HK-2 (cell line): ENCODE measurements around the gene PAM.
"Not testable (repeated sequence)": the region's sequence is repeated elsewhere in the genome, so short reads cannot be mapped to it uniquely, and the experiment has no call there.

Experiments used
- DNase-seq: peaks from one replicate; pipeline ENCODE4 v3.0.0-alpha.2; 2018; ENCODE audit not compliant: unreplicated experiment

PAM gene

DNA sequence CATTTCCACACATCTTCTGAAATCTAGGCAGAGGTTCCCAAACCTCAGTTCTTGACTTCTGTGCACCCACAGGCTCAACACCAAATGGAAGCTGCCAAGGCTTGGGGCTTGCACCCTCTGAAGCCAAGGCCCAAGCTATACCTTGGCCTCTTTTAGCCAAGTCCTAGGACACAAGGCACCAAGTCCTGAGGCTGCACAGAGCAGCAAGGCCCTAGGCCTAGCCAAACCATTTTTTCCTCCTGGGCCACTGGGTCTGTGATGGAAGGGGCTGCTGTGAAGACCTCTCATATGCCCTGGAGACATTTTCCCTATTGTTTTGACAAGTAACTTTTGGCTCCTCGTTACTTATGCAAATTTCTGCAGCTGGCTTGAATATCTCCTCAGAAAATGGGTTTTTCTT lies 244.5 kb downstream of the PAM start:
- DNase-seq, result not testable (repeated sequence)

- no peak for DNase-seq
Observed at GRCh38 chr5:103000089-103000488, 245.0 kb downstream of the PAM start.

- DNase-seq, result no peak
Observed at GRCh38 chr5:103003872-103004271, 248.8 kb downstream of the PAM start.

DNA sequence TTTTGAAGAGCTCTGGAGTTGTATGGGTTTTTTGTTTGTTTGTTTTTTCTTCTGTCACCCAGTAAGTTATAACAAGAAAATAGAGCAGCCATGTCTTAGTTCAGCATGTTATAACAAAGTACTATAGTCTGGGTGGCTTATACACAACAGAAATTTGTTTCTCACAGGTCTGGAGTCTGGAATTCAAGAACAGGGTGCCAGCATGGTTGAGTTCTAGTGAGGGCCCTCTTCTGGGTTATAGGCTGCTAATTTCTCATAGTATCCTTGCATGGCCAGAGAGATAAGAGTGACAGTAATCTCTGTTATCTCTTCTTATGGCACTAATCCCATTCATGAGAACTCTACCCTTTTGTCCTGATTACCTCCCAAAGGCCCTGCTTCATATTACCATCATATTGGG lies 250.2 kb downstream of the PAM start:
- DNase-seq, result no peak

GRCh38 chr5:103006921-103007320 lies 251.8 kb downstream of the PAM start:
- no peak for DNase-seq

- DNase-seq, result no peak
Observed at GRCh38 chr5:103010168-103010567, 255.1 kb downstream of the PAM start.

DNA sequence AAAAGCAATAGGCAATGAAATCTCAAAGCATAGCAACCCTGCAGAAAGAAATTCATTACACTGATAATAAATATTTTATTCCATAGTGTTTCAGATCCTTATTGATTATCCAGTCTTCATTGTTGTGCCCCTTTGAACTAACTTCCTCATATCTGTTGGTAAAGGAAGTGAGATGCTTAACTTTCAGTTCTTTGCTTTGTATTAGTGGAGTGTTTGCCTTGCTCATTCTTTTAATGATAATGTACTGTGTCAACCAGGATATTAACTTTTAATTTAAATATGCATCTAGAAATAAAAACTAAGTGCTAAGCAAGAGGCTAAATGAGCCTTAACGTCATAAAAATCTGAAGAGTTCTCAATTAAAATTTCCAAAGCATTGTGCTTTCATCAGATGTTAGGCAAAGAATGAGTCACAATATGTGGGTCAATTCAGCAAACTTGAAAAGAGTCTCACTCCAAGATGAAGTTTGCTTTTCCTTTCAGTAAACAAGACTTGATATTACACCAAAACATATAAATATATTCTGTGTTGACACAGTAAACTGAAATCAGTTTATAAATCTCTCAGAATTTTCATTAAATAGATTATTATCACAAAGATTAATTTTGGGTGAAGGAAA lies 258.9 kb downstream of the PAM start:
- DNase-seq, result no peak

- no peak for DNase-seq
Observed at GRCh38 chr5:103014983-103015382, 259.9 kb downstream of the PAM start.

GRCh38 chr5:103016167-103016566 lies 261.1 kb downstream of the PAM start:
- no peak for DNase-seq

DNA sequence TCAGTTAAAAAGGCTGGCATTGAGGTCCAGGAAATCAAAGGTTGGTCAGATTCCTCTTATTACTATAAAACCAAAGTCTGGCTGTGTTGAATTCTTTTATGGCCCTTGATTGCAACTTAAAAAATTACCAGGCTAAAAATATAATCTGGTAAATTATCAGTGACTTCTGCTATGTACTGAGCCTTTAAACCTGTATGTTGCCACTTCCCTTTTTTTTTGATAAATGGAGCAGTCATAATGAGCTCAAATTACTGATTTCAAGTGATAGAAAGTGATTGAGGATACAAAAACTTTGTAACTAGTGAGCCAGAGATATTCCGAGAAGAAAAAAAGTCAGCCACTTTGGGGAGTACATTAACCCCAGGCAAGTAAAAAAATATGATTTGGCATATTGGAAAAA lies 264.7 kb downstream of the PAM start:
- no peak for DNase-seq

DNA sequence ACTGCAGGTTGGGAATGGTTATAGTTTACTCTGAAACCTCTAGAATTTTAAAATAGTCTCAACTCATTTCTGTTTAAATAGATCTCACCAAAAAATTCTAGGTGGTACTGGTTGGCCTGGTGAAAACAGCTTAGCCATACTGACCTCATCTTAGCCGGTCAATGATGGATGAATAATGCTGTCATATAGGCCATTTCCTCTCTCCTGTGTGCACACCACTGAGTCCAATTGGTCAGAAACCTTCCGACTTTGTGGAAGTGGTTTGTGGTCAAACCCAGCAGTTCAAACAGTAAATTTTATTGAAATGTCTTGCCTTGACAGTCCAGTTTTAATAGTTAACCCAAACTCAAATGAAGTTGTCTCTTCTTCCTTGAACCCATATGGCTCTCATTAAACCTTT lies 266.2 kb downstream of the PAM start:
- peak; percentile 38 for DNase-seq

DNA sequence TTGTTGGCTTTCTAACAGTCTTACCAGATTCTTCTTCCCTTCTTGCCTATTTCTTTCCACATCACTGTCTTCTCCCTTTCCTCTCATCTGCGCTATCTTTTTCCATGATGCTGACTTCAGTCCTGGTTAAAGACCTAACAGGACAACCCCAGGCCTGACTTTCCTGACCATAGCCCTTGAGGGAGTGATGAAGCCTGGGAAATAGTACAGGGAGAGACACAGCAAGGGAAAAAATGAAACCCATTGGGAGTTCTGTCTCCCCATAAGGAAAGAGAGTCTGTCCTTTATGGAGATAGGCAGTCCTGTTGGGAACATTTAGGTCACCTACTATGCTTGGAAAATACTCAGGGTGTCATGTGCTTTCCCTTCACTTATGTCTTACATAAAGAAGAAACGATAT lies 272.2 kb downstream of the PAM start:
- no peak for DNase-seq

DNA sequence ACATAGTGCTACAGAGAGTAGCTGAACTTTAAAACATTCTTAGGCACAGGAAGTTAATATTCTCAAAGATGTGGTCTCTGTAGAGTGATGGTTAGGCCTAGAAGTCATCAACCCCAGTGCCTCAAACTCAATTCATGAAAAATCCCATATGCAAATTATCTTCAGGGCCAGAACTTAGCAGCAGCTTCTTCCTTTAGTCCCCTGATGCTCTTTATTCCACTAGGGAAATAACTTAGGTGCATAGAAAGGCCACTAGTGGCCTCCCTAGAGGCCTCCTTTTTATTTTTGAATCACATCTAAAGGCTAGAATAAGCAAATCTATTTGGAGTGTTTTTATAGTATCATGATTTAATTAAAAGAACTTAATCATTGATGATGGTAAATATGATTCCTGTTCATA lies 276.5 kb downstream of the PAM start:
- no peak for DNase-seq

DNA sequence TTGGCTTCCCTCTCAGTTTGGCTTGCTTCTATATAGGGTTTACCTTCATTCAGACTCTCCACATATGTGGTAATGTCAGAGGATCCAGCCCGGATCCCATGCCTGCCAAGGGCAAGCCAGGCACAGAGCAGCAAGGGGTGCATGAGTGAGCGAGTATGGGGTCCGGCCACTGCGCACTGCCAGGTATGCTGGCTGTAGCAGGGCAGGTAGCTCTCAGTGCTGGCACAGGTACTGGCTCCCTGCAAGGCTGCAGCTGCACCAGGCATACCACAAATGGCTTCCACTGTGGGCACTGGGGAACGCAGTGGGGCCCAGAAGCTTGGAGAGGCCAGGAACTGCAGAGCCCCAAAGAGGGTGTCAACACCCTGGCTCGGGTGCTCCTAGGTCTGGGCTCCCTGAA lies 278.6 kb downstream of the PAM start:
- no peak for DNase-seq

GRCh38 chr5:103034662-103035392 lies 279.7 kb downstream of the PAM start:
- DNase-seq, result no peak

DNA sequence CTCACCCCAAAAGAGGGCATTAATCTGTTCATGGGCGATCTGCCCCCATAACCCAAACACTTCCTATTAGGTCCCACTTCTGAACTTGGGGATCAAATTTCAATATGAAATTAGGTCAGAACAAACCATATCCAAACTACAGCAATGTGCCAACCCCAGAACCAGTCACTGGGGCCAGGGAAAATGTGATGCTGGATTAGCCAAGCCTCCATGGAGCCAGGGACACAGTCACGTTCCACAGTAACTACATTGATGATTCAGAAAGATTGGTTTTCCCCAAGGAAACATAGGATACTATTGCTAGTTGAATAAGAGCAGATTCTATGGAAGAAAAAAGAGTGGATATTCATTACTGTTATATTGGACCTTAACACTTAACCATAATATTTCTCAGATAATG lies 280.6 kb downstream of the PAM start:
- DNase-seq, result no peak

DNA sequence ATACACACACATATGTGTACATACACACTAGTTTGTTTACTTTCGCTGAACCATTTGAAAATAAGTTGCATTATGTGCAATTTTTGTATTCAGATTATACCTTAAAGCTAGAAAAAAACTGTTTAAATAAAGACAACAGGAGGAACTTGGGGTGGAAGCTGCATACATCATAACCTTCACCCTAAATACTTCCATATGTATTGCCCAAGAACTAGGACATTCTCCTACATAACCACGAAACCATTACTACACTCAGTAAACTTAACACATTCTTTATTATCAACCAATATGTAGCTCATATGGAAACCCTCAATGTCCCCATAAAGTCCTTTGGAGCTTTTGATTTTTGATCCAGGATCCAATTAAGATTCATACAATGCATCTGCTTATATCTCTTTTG lies 281.5 kb downstream of the PAM start:
- DNase-seq, result no peak

DNA sequence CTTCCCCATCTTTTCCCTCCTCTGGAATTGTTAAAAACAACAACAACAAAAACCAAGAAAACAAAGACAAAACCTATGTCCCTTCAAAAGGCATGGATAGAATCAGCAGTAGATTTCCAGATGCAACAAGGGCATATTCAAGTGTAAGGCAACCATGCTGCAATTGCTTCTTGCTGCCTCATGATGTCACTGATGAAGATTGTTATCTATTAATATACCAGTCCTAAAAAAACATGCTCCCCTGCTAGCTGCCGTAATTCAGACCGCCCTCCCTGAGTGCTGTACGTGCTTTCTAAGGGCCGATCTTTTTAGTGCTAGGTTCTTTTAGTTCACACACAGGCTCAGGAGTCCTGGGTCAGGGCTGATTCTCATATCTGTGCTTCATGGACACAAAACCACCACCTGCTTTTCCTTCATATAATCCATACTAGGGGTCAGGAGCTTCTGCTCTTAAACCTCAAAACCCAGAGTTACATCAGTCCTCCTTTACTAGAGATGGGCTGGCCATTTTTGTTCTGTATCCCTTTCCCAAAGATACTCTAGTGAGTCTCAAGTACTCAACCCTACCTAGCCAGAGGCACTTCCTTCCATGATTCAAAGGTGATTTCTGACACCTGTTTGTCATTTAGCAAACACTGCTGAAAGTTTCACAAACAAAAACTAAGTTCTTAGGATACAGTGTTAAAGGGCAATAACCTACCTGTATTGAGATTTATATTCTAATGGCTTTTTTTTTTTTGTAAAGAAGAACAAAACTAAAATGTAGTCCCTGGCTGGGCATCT lies 282.8 kb downstream of the PAM start:
- DNase-seq, result no peak

DNA sequence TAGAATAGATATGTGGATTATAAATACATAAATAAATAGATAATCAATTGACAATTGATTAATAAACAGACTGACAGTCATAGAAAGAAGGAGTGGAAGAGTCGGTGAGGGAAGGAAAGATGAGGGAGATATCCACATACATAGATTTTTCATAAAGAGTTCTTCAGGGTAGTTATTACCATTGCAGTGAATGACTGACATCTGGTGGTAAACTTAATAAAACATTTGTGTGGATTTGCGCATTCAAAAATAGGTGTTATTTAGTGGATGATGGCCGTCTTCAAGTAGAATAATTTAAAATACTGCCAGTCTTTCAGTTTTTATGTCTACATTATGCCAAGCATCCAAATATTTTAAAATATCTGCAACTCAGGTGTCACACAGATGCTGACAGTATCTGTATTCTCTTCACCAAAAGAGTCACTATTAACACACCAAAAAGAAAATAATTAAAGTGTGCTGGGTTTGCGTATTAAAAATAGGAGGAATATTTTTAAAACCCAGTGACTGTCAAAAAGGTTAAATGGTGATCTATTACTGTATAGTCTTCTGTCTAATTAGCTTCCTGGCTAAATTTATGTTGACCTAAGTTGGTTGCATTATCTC lies 286.1 kb downstream of the PAM start:
- no peak for DNase-seq

DNA sequence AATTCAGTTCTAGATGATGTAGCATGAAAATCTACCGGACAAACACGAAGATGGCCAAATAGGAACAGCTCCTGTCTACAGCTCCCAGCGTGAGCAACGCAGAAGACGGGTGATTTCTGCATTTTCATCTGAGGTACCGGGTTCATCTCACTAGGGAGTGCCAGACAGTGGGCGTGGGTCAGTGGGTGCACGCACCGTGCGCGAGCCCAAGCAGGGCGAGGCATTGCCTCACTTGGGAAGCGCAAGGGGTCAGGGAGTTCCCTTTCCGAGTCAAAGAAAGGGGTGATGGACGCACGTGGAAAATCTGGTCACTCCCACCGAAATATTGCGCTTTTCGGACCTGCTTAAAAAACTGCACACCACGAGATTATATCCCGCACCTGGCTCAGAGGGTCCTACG lies 291.6 kb downstream of the PAM start:
- DNase-seq, result not testable (repeated sequence)

DNA sequence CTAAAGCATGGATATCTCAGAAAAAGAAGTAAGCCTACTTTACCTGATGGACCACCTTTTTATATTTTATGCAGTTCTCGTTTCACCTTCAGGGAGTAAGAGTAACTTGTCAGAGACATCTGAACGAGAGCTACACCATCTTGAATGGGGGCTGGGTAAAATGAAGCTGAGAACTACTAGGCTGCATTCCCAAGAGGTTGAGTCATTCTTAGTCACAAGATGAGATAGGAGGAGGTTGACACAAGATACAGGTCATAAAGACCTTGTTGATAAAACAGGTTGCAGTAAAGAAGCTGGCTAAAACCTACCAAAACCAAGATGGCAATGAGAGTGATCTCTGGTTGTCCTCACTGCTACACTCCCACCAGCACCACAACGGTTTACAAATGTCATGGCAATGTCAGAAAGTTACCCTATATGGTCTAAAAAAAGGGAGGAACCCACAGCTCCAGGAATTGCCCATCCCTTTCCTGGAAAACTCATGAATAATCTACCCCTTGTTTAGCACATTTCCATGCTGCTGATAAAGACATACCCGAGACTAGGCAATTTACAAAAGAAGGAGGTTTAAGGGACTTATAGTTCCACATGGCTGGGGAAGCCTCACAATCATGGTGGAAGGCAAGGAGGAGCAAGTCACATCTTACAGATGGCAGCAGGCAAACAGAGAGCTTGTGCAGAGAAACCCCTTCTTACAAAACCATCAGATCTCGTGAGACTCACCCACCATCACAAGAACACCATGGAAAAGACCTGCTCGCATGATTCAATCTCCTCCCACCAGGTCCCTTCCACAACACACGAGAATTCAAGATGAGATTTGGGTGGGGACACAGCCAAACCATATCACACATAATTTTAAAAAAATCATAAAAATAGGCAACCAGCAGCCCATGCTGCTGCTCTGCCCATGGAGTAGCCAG lies 302.4 kb downstream of the PAM start:
- no peak for DNase-seq

- DNase-seq, result no peak
Observed at GRCh38 chr5:103059525-103059924, 304.4 kb downstream of the PAM start.
